Activated CD4-positive, alpha-beta T cell treated with anti-CD3 and anti-CD28 coated beads, Interleukin-2, amount 50 U/mL, for 24 hours (primary cell): ENCODE data around the gene FASN.
"Not testable (repeated sequence)": the region's sequence is repeated elsewhere in the genome, so short reads cannot be mapped to it uniquely, and the experiment has no call there.

Experiments used
- DNase-seq, 2 donors: peaks; one replicate each; pipeline ENCODE4 v3.0.0-alpha.2; 2020; ENCODE audit warnings: low read depth in 1 of 2, low spot score in 1 of 2

The FASN gene

DNA sequence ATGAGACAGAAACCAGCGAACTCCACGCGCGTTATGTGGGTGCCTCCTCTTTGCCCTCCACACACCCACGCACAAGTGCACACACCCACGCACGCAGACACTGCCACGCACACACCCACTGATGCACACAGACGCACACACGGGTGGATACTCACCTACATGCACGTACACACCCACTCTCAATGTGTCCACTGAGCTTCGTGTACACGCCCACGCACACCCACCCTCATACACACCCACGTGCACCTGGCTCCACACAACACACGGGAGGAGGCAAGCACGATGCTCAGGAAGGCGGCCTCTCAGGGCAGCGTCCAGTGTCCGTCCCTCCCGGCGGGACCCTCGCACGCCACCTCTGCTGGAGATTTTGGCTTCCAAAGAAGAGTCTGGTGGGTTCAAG, 50.7 kb downstream of the FASN start:
- no peak for DNase-seq

- DNase-seq, result no peak
Observed at GRCh38 chr17:82046903-82047302, 51.1 kb downstream of the FASN start.

DNA sequence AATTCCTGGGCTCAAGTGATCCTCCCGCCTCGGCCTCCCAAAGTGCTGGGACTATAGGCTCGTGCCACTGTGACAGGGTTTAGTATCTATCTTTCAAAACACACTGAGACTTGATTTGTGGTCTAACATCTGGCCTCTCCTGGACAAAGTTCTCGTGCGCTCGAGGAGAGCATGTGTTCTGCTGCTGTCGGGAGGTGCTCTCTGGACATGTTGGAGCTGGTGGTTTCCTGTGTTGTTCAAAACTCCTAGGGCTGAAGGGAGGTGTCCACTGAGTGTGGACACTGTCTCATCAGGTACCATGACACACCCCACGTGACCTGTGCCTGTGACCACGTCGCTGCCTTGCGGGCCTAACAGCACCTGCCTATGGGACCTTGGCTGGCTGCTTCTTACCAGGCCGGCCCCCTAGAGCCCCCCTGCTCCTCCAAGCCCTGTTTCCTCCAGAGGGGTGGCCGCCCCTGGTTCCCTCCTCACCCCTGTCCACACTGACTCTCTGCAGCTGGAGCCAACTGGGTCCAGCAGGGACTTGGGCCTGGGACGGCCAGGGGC, 52.0 kb downstream of the FASN start:
- no peak for DNase-seq

DNA sequence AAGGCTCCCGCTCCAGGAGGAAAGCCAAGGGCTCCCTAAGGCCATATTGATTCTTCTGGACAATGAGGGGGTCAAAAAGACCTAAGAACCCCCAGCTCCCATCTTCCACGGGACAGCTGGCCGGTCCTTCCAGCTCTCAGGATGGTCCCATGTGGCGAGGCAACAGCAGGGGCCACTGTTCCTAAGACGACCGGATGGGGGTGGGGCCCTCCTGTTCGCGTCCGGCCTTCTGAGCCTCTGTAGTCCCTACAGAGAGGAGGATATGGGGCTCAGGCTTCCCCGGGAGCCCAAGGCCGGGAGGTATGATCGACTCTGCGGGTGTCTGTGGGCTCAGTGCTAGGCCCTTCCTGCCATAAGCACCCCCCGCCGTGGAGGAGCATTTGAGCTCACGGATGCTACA, 54.5 kb downstream of the FASN start:
- DNase-seq, result no peak

DNA sequence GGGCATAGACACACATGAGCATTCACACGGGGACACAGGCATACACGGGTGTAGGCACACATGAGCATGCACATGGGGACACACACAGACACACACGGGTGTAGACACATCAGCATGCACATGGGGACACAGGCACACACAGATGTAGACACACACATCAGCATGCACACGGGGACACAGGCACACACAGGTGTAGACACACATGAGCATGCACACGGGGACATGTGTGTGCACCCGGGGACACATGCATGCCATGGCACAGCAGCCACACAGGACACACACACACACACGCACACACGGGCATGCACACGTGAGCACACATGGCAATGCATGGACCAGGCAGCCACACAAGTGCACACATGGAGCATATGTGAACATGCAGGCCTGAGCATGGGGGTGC, 55.4 kb downstream of the FASN start:
- no peak for DNase-seq

- DNase-seq, result no peak
Observed at GRCh38 chr17:82041144-82041814, 56.8 kb downstream of the FASN start.

DNA sequence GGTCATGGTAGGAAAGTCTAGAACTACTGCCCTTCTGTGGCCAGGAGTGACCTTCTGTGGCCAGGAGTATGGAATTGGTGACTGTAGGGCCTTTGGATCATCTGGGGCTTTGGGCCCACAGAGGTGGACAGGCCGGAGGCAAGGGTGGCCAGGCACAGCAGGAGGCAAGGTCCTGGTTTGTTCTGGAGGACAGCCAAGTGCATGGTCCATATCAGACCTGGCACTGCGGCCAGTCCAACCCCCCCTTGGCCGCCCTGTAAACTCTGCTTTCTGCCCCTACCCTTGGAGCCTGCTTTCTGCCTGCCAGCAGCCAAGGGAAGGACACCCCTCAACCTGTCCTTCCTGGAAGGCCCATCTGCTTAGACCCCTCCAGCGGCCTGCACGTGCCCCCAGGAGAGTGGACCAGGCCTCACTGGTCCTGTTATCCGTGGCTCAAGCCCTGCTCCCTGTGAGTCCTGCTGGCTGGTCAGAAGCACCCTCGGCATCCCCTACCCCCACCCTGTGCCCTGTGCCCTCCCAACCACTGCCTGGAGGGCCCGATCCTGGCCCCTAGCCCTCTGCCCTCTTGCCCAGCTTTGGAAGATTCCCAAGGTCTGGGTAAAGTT, 58.2 kb downstream of the FASN start:
- no peak for DNase-seq

GRCh38 chr17:82038796-82039409, 59.1 kb downstream of the FASN start:
- not testable (repeated sequence) for DNase-seq

- no peak for DNase-seq
Observed at GRCh38 chr17:82037889-82038195, 60.2 kb downstream of the FASN start.

DNA sequence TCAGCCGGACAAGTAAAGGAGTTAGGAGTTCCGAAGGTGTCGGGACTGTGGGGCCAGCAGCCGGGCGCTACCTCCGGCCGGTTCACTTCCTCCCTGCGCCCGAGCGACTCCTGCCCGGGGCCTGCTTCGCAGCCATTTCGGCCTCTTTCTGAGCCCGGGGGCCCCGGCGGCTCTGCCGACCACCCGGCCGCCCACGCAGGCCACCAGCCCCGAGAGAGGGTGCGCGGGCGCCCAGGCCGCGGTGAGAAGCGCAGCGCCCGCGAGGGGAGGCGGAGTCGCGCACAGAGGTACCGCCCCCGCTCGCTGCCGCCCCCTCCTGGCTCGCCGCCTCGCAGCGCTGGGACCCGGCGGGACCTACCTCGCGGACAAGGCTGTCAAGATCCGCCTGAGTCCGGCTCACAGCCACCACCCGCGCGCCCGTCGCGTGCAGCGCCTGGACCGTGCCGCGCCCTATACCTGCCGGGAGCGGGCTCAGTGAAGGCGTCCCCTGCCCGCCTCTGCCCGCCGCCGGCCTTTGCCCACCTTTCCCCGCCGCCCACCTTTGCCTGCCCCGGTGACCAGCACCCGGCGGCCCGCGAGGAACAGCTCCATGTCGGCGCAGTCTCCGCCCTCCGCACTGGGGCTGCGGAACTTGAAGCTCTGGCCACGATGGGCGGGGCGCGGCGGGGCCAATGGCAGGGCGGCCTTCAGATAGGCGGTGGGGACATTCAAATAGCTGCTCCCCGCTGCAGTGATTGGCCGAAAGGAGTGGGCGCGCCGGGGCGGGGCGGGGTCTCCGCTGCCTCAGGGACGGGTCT, 60.7 kb downstream of the FASN start, which contains the start of gene DCXR:
DCXR (minus strand) TSS at position 606 of the 797 bp plus-strand sequence; CDS start at position 591, 15 bp downstream.
- peak; percentile 78 to 90 for DNase-seq

DNA sequence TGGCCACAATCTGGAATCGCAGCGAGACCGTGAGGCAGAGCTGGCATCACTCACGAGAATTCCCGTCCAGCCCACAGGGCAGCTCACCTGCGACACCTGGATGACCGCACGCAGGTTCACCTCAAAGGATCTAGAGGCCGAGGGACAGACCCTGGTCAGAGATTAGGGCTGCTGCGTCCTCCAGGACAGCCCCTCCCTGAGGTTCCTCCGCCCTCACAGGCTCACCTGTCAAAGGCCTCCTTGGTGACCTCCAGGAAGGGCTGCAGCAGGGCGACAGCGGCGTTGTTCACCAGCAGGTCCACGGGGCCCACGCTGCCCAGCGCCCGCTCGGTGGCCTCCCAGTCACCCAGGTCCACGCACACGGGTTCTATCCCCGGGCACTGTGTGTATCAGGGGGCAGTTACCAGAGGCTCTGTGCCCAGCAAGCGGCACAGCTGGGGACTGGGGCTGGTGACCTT, 61.4 kb downstream of the FASN start:
- DNase-seq, result no peak

DNA sequence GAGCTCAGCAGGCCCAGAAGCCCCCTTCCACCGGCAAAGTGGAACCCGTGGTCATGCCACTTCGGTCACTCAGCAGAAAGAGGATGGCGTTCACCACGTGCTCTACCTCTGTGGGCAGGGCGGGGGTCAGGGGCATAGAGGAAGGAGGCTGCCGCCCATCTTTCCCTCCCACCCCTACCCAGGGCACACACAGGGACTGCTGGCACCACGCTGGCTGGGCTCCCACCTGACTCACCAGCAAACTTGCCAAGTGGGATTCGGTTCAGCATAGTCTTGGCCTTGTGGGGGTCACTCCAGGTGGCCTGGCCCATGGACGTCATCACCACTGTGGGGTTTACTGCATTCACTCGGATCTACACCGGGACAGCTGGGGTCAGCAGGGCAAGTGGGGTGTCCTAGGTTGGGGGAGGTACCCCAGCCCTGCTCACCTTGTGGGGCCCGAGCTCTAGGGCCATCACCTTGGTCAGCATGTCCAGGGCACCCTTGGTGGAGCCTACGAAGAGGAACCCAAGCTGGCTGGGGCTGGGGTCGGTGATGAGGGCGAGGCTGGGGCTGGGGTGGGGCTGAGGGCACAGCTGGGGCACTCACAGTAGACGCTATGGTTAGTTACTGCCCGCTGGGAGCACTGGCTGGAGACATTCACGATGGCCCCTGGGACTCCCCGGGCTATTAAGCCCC, 61.9 kb downstream of the FASN start:
- DNase-seq, result no peak

- DNase-seq, result no peak
Observed at GRCh38 chr17:82035488-82035887, 62.5 kb downstream of the FASN start.

DNA sequence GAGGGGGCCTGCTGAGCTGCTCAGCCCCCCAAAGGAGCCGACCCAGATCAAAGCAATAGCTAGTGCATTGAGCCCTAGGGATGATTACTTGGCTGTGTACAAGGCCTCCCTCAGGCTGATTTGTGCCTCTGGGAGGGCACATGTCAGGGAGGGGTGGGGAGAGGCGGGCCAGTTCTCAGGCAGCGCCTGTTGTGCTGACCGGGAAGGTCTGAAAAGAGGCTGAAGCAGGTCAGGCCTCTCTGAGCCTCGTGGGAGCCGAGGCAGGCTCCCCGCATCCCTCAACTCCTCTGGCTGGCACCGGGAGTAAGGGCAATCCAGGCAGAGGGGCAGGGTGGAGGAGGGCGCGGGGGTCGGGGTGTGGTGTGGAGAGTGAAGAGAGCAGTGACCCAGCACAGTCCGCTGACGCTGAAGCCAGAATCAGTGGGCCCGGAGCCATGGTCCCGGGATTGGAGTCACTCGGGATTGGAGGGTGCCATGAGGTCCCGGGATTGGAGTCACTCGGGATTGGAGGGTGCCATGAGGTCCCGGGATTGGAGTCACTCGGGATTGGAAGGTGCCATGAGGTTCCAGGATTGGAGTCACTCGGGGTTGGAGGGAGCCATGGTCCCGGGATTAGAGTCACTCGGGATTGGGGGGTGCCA, 63.5 kb downstream of the FASN start:
- DNase-seq, result no peak

GRCh38 chr17:82033359-82034085, 64.5 kb downstream of the FASN start:
- no peak for DNase-seq

DNA sequence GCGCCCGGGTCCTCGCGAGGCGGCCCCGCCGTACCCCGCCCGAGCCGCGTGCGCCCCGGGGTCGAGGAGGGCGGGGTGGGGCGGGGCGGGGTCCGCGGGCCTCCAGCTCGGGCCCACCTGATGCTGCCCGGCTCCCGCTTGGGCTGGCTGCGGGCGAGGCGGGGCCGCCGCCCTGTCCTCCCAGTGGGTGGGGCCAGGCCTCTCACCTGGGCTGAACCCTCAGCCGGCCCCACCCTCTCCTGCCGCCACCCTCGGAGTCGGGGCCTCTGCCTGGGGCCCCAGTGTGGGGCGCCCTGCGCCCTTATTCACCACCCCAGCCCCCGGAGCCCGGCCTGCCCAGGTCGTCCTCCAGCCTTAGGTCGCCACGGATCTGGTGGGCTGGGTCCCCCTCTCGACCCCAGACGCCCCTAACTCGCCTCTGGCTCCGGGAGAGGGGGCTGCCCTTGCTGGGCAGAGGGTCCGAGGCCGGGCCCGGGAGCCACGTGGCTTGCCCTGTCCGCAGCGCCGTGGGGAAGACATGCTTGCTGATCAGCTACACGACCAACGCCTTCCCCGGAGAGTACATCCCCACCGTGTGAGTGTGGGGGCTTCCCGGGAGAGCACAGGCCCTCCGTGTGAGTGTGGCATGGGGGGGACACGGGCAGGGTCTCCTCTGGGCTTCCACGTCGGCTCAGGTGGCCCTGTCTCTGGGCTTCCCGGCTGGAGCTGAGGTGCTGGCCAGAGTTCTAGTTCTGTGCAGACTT, 66.0 kb downstream of the FASN start:
- DNase-seq, result no peak

- no peak for DNase-seq
Observed at GRCh38 chr17:82031303-82031884, 66.6 kb downstream of the FASN start, which contains the start of gene RAC3. Gene RAC3, plus strand, starts transcription at chr17:82031678. Its CDS starts 84 bp downstream, at chr17:82031762.

DNA sequence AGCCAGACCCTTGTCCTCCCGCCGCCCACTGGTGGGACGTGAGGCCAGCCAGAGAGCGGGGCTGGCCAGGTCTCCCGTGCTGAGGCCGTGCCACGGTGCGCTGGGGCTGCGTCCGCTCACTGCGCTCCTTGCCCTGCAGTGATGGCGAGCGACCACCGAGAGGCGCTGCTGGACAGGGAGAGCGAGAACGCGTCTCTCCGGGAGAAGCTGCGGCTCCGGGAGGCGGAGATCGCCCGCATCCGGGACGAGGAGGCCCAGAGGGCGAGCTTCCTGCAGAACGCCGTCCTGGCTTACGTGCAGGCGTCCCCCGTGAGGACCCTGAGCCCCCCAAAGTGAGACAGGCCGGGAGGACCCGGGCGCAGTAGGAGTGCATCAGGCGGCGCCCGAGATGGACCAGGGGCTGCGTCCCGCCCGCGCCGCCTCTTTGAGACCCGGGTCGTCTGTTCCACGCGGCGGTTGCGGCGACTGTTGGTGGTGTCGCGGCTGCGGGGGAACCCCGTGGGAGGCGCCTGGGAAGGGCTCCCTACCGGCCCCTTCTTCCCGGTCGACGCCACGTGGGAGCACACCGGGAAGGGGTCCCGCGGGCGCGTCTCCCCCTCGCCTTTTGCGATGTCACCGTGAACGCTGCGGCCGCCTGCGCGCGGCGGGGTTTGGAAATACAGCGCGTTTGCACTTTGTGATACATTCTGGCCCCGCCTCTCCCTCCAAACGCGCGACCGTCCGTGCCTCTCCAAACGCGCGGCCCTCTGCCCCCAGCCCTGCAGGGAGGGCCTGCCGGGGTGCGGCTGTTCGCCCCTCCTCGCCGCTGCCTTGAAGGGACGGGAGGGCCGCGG, 67.3 kb downstream of the FASN start:
- DNase-seq, result peak; percentile 63 to 72
